Measurements from ENCODE around the gene AP1M1.
"Not testable (repeated sequence)": the region's sequence is repeated elsewhere in the genome, so short reads cannot be mapped to it uniquely, and the experiment has no call there.

The AP1M1 gene

DNA sequence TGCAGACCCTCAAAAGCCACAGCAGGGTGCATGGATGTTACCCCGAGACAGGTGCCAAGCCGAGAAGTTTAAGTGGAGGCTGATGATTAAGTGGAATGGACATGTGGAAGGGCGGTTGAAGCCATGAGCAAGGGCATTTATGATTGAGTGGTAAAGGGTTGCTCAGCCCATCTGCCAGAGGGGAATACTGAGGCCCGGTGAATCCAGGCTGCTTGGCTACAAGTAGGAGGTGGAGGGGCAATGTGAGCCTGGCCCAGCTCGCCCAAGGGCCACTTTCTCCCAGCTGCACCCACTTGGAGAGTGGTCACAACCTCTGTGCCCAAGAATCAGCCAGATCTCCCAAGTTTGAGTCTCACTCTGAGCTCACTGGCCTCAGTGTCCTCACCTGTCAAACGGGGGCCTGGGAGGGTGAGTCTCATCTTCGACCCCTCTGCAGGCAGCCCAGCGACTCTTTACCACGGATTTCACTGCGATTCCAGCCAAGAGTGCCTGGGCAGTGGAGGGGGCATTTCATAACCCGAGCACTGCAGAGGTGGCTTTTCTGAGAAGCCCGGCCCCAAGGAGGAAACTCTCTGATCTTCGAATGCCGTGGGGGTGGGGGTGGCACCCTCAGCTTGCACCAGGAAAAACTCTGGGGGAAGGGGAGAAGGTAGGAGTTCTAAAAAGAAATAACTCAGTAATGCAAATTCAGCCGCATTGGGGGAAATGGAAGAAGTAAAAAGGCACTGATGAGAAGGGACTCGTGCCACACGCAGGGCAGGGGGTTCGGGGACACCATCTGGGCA is 64.1 kb downstream of the AP1M1 start:
- no peak for DNase-seq (ENCODE audit: low read depth)

DNA sequence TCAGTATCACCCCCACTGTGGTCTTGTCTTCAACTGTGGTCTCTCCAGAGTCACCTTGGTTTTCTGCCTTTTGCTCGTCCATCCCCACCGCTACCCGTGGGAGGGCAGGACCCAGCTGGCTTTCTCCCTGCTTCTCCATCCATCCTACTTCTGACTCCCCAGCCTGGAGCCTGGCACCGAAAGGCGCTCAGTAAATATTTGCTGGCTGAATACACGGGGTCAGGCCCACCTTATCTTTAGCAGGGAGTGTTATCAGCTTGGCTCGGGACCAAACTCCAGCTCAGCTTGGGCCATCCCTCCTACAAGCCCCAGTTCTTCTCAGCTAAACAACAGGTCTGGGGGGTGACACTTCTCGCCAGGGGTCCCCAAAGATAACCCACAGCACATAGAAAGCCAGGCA is 64.9 kb downstream of the AP1M1 start:
- peak; percentile 19 for DNase-seq (ENCODE audit: low read depth)

DNA sequence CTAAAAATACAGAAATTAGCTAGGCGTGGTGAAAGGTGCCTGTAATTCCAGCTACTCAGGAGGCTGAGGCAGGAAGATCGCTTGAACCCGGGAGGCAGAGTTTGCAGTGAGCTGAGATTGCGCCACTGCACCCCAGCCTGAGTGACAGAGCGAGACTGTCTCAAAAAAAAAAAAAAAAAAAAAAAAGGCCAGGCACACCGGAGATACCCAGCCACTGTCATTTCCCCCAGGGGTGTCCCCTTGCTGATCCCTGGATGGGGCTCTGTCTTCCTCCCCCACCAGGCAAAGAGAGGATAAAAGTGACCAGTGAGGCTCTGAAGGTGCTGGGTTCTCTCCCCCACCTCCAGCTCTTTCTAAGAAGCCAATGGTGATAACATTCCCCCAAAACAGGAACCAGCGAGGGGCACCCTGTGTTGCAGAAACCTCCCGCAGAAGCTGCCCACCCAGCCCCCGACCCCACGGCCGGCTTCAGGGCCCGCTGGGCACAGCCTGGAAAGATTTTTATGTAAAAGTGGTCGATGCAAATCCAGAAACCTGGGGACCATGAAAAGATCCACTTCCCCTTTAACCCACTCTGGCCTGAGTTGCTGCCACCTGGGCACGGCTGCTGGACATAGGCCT is 65.5 kb downstream of the AP1M1 start:
- no peak for DNase-seq (ENCODE audit: low read depth)

DNA sequence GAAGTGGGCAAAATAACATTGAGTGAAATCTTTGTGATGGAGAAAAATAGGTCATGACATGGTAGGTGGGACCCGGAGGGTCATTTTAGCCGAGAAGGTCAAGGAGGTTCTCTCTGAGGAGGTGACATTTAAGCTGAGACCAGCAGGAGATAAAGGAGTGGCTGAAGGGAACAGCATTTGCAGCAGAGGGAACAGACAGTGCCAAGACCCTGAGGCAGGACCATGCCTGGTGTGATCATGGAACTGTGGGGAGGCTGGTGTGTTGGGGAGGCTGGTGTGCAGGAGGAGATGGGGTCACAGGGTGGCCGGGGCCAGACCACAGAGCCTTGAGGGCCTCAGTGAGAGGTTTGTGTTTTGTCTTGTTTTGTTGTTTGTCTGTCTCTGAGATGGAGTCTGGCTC is 67.5 kb downstream of the AP1M1 start:
- no peak for DNase-seq (ENCODE audit: low read depth)

DNA sequence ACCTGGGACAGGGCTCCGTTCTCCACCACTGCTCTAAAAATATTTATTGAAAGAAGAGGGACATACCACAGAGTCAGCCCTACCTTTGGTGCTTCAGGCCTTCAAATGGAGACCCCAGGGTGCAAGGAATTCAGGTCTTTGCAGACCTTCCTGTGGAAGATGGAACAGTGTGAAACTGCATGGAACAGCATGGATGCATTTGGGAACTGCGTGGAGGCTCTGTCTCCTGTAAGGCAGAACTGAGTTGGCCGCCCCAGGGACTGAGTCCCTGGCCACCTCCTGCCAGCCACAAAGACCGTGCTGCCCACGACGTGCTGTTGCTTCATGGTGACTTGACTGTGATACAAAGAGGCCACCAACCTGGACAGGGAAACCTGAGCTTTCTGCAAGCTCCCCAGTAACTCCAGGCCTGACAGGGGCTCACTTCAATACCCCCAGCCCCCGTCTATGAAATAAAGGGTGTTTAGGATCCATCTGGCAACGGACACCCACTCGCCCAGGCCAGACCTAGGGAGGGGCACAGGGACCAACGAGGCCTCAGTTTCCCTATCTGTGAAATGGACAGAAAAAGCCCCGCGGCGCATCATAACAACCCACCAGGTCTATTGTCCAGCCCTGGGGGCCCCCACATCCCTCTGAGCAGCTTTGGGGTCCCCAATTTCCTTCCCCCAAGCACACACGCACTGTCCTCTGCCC is 68.3 kb downstream of the AP1M1 start:
- DNase-seq (ENCODE audit: low read depth) = no peak

DNA sequence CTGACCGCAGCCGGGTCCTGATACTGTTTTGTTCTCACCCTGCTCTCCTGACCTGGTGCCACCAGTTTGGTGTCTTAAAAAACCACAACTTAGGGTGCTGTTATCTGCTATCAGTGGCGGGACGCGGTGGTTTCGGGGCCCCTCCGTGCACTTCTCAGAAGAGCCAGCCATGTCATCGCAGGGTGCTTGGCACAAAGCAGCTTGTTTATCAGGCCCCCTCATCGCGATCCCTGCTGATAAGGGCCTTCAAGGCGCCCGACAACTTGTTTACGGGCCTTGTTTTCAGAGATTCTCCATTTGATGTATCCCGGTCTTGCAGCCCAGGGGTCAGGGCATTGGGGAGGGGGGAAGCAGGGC is 68.9 kb downstream of the AP1M1 start:
- no peak for DNase-seq (ENCODE audit: low read depth)

DNA sequence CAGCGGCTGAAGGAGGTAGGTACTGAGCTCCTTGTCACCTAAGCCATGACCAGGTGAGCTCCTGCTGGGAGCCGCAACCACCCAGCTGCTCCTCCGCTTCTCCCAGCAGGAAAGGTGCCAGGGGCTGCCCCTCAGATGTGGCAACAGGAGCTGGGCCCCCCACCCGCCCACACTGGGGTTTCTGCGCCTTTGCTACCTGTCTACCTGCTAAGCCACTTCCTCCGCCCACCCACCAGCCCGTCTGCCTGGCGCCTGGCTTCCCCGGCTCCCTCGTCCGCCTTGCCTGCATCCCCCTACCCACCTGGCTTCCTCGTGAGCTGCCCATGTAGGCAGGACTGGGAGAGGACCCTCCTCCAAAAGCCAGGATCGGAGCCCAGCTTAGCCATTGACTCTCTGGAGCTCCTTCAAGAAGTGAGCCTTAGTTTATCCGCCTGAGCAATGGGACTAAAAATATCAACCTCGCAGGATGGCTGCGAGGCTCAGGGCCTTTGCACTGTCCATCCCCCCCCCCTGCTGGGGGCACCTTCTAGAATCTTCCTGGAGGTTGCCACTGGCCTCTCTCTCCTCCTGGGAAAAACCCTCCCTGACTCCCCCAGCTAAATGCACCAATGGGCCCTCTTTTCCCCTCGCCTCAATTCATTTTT is 71.1 kb downstream of the AP1M1 start:
- DNase-seq (ENCODE audit: low read depth) = no peak

DNA sequence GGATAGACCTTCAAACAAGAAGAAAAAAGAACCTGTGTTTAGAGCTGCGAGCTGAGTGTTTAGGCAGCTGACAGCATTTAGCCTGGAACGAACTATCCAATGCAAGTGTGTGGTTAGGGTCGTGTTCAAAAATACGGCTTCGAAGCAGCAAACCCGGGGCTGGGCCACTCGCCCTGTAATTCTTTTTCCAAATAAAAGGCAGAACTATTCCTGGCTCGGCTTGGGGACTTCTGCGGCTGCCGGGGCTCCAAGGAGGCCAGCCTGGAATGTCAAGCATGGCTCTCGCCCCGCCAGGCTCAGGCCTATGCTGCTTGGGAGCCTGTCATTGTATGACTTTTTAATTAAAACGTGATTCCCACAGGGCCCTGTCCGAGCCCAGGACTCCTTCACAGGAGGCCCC is 75.2 kb downstream of the AP1M1 start:
- peak; percentile 15 for DNase-seq (ENCODE audit: low read depth)

DNA sequence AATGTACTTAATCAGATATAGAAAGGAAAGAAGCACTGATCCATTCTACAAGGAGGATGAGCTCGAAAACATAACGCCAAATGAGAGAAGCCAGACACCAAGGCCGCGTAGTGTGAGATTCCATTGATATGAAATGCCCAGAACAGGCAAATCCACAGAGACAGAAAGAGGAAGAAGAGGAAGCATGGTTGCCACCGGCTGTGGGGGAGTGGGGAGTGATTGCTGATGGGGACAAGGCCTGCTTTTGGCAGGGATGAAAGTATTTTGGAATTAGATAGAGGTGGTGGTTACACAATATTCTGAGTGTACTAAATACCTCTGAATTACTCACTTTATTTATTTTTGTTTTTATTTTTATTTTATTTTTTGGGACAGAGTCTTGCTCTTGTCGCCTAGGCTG is 76.7 kb downstream of the AP1M1 start:
- no peak for DNase-seq (ENCODE audit: low read depth)

DNA sequence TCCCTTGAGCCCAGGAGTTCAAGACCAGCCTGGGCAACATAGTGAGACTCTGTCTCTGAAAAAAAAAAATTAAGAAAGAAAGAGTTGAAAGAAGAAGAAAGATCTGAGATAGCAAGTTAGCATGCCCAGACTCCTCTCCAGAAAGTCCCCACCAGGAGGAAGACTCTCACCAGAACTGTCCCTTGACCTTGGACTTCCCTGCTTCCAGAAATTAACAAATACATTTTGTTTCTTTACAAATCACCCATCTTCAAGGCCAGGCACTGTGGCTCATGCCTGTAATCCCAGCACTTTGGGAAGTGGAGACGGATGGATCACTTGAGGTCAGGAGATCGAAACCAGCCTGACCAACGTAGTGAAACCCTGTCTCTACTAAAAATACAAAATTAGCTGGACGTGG is 82.6 kb downstream of the AP1M1 start:
- DNase-seq (ENCODE audit: low read depth) = no peak

DNA sequence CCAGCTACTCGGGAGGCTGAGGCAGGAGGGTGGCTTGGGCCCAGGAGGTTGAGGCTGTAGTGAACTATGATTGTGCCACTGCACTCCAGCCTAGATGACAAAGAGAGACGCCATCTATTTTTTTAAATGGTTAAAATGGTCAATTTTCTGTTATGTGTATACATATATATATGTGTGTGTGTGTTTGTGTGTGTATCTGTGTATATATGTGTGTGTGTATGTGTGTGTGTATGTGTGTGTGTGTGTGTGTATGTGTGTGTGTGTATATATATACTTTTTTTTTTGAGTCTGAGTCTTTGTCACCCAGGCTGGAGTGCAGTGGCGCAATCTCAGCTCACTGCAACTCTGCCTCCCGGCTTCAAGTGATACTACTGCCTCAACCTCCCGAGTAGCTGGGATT is 84.0 kb downstream of the AP1M1 start:
- DNase-seq (ENCODE audit: low read depth) = no peak

DNA sequence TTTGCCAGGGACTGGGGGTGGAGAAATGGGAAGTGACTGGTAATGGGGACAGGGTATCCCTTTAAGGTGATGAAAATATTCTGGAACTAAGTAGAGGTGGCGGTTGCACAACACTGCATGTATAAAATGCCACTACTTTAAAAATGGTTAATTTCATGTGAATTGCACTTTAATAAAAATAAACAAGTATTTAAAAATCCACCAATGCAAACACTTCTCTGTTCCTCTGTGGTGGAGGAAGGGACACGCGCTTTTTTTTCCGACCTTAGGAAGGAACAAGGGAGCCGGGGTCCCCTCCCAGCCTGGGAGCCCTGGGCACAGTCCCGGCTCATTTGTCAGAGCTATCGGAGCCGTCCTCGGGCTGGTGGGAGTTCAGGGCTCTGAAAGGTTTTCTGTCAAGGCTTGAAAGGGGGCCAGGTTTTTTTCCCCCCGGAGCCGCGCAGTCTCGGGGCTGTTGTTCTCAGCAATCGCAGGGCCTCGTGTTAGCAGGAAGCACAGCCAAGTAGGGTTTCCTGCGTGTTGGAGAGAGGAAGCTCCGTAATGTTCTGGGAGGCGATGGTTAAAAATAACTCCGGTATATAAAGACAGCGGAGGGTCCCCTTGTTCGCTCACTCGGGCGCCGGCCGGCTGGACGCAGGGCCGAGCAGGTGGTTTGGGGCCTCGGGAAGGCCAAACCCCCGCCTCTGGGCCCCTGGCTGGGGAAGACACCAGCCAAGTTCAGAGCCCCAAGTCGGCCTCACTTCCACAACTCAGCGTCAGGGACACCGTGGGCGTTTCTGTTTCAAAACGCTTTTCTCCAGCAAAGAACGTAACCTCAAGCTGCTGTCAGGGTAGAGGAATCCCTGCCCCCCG is 85.7 kb downstream of the AP1M1 start:
- peak; percentile 85 for DNase-seq (ENCODE audit: low read depth)

DNA sequence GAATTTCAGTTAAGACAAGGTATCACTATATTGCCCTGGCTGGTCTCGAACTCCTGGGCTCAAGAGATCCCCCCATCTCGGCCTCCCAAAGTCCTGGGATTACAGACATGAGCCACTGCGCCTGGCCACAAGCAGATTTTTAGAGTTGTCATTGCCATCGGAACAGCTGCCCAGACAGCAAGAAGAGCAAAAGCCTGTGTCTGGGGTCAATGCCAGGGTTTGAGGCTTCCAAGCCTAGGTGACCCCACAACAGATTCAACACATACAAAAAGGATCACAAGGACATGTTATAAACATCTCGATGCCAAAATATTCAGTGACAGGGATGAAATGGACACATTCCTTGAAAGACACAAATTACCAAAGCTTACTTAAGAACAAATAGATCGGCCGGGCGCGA is 86.8 kb downstream of the AP1M1 start:
- no peak for DNase-seq (ENCODE audit: low read depth)

DNA sequence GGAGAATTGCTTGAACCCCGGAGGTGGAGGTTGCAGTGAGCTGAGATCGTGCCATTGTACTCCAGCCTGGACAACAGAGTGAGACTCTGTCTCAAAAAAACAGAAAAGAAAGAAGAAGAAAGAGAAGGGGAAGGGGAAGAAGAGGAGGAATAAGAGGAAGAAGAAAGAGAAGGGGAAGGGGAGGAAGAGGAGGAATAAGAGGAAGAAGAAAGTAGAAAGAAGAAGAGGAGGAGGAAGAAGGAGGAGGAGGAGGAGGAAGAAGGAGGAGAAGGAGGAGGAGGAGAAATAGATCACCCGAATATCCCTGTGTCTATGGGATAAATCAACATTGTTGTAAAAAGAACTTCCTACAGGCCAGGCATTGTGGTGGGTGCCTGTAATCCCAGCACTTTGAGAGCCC is 87.4 kb downstream of the AP1M1 start:
- not testable (repeated sequence) for DNase-seq (ENCODE audit: low read depth)

DNA sequence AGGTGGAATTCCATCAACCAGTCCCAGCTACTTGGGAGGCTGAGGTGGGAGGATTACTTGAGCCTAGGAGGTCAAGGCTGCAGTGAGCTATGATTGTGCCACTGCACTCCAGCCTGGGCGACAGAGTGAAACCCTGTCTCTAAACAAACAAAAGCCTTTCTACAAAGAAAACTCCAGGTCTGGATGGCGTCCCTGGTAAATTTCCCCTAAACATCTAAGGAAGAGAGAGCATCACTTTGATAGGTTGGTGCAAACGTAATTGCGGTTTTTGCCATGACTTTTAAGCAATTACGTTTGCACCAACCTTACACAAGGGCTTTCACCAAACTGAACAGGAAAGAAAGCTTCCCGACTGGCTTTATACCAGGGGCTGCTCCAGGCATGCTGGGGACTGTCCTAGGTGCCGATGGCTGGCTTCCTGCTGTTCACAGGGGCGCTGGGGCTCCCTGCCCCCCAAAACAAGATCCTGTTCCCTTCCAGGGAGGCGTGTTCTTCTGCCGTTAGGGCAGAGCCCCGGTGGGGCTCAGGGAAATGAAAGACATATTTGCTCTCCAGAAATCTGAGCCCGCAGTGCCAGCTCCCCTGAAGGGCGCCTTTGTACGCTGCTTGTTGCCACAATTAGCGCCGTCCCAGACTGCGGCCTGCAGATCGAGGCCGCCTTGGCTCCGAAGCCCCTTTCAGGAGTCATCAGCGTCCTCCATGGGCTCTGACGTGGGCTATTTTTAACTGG is 88.2 kb downstream of the AP1M1 start:
- no peak for DNase-seq (ENCODE audit: low read depth)

DNA sequence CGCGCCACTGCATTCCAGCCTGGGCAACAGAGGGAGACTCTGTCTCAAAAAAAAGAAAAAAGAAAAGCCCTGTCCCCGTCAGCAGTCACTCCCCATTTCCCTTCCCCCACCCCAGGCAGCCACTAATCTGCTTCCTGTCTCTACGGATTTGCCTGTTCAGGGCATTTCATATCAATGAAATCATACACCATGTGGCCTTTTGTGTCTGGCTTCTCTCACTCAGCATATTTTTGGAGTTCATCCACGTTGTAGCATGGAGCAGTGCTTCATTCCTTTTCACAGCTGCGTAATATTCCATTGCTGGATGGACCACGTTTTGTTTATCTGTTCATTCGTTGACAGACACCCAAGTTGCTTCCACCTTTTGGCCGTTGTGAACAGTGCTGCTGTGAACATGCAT is 90.8 kb downstream of the AP1M1 start:
- peak; percentile 36 for DNase-seq (ENCODE audit: low read depth)

DNA sequence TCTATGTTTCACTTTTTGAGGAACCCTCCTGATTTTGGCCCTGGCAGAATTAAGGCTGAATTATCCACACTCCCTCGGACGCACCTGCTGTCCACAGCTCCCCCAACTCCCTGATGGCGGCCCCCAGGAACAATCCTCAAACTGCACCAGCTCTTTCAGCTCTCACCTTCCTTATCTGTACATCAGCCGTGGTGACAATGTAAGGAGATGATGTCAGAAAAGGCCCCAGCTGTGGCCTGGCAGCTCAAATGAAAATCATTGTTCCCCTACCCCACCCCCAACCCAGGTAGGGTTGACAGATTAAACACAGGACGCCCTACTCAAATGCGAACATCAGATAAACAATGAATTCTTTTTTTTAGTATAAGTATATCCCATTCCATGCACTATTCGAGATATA is 91.9 kb downstream of the AP1M1 start:
- DNase-seq (ENCODE audit: low read depth) = no peak

DNA sequence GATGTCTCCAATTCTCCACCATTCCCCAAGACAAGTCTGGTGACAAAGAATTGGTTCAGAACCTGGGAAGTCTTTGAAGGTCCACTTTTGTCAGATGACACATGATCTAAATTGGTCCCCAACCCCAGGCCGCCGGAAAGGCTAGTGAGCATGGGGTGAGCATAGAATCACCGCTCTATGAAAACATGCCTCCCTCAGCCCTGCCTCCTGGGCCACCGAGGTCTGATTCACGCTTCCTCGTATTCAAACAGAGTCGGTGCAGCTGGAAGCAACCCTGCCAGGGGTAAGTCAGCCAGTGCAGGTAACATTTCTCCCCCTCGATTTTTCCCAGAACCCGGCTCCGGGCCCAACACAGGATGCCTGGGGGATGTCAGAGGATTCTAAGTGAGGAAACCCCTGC is 93.0 kb downstream of the AP1M1 start:
- no peak for DNase-seq (ENCODE audit: low read depth)

DNA sequence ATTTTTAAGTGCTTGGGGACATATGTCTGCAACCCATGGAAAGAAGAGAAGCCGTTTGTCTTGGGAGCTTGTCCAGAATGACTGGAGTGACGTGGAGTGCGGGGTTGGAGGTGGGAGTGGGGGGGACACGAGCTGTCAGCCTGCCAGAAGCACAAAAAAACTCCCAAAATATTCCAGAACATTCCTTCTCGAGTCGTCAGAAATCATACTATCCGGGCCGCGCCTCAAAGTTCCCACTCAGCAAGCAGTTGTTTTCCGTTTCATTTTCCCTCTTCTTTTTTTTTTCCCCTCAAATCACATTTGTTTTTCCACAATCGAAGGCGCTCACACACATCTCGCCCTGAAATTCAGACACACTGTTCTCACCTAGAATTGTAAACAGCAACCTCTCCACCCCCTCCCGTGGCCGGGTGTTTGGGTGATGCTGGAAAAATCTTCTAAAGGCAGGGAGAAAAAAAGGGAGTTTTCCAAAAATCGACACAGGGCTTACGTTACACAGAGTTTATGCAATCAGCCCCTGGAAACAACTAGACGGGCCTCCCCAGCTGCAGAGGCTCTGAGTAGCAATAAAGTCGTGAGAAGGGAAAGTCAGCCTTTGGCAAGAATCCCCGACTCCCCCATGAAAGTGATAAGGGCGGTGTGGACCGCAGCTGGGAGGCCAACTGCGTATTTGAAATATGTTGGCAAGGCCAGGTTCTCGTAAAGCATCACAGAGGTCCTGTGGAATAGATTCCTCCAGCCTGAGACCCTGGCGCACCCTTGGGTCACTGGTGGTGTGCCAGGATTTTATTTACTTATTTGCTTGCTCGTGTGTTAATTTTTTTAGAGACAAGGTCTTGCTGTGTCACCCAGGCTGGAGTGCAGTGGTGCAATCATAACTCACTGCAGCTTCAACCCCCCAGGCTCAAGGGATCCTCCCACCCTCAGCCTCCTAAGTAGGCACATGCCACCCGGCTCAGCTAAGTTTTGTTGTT is 95.7 kb downstream of the AP1M1 start:
- peak; percentile 99 for DNase-seq (ENCODE audit: low read depth)

DNA sequence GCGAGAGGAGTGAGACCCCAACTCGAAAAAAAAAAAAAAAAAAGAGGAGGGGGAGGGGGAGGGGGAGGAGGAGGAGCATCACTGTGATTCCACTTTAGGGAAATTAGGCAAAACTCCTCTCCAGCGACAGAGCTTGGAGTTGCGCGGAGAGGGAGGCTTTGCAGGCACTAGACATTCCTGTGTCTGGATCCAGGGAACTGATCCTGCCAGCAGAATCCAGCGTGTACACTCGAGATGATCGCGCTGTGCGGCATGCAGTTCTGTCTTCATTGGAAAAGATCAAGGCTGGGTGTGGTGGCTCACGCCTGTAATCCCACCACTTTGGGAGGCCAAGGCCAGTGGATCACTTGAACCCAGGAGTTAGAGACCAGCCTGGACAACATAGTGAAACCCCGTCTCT is 97.3 kb downstream of the AP1M1 start:
- no peak for DNase-seq (ENCODE audit: low read depth)
